MM.1S (cell line): ENCODE data around the gene ACYP2.

Experiments used
- DNase-seq: peaks from one replicate; pipeline ENCODE4 v3.0.0-alpha.2; 2015
- H2AFZ ChIP-seq: fragments of 300-600 bp; sonication (generic); 2 replicates; pipeline ENCODE4 v1.6.0; 2016; ENCODE audit warnings: antibody characterized with exemption, low read length
- H3F3A ChIP-seq: fragments of 300-600 bp; sonication (generic); 2 replicates; pipeline ENCODE4 v1.6.1; 2016; ENCODE audit warnings: mild to moderate bottlenecking, antibody characterized with exemption, low read length, moderate library complexity, mixed read lengths; ENCODE audit not compliant: insufficient read depth
- H3K27ac ChIP-seq: fragments of 300-600 bp; sonication (generic); 2 replicates; pipeline ENCODE4 v1.5.1; 2016; ENCODE audit warnings: mild to moderate bottlenecking, low read length
- H3K27me3 ChIP-seq: fragments of 300-600 bp; sonication (generic); replicated peaks from 2 replicates; pipeline ENCODE4 v1.6.0; 2016; ENCODE audit warnings: low read length; ENCODE audit not compliant: insufficient read depth
- H3K36me3 ChIP-seq: fragments of 300-600 bp; sonication (generic); replicated peaks from 2 replicates; pipeline ENCODE4 v1.6.1; 2016; ENCODE audit warnings: mild to moderate bottlenecking, low read length, mixed read lengths; ENCODE audit not compliant: insufficient read depth
- H3K4me1 ChIP-seq: fragments of 300-600 bp; sonication (generic); 2 replicates; pipeline ENCODE4 v1.6.1; 2016; ENCODE audit warnings: low read length, mixed read lengths
- H3K4me2 ChIP-seq: fragments of 300-600 bp; sonication (generic); 2 replicates; pipeline ENCODE4 v1.6.0; 2016; ENCODE audit warnings: low read depth, low read length
- H3K4me3 ChIP-seq: fragments of 300-600 bp; sonication (generic); 2 replicates; pipeline ENCODE4 v1.5.1; 2016; ENCODE audit warnings: low read length, mixed read lengths
- H3K79me2 ChIP-seq: fragments of 300-600 bp; sonication (generic); 2 replicates; pipeline ENCODE4 v1.6.1; 2016; ENCODE audit warnings: mixed run types, low read length, mixed read lengths
- H3K9ac ChIP-seq: fragments of 300-600 bp; sonication (generic); 2 replicates; pipeline ENCODE4 v1.6.1; 2016; ENCODE audit warnings: low read length, mixed read lengths
- H3K9me2 ChIP-seq: fragments of 300-600 bp; sonication (generic); replicated peaks from 2 replicates; pipeline ENCODE4 v1.6.1; 2016; ENCODE audit warnings: mild to moderate bottlenecking, low read length, mixed read lengths; ENCODE audit not compliant: insufficient read depth
- H3K9me3 ChIP-seq: fragments of 300-600 bp; sonication (generic); replicated peaks from 2 replicates; pipeline ENCODE4 v1.6.1; 2016; ENCODE audit warnings: mild to moderate bottlenecking, low read length, mixed read lengths; ENCODE audit not compliant: insufficient read depth
- H4K20me1 ChIP-seq: fragments of 300-600 bp; sonication (generic); 2 replicates; pipeline ENCODE4 v1.6.1; 2016; ENCODE audit warnings: mild to moderate bottlenecking, low read length, moderate library complexity, mixed read lengths; ENCODE audit not compliant: insufficient read depth
- EZH2 ChIP-seq: fragments of 300-600 bp; sonication (generic); optimal IDR thresholded peaks from 2 replicates; pipeline ENCODE3; 2017; ENCODE audit warnings: low read depth, mild to moderate bottlenecking, antibody characterized with exemption, low read length, mixed read lengths
- EZH2phosphoT487 ChIP-seq: fragments of 300-600 bp; sonication (generic); IDR thresholded peaks from 2 replicates; pipeline ENCODE4 v1.6.1; 2018; ENCODE audit warnings: antibody characterized with exemption, low read length
- TF ChIP-seq, protein P1 (sequence below): fragments of 300-600 bp; sonication (generic); IDR thresholded peaks from 2 replicates; pipeline ENCODE4 v1.5.1; 2016; ENCODE audit warnings: antibody characterized with exemption, low read length, mixed read lengths

The ACYP2 gene

DNA sequence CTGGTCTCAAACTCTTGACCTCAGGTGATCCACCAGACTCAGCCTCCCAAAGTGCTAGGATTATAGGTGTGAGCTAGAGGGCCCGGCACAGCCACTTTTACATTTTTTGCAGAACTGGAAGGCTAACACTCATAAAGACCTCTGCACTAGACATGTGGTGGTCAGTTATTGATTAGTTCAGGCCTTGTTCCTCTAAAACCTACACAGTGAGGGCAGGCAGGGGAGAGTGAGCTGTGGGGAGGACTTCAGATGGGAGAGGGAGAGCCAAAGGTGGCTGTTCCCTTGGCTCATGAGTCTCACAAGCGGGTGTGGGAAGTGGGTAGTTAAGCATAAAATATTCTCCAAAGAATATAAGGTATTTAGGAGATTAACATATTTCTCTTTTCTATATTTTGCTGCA, 29.3 kb upstream of the ACYP2 start:
- Histone ChIP-seq H3F3A (no peaks in the 10 kb centered on the region), H3K9me3 (no peaks in the 10 kb centered on the region), H4K20me1 (no peaks in the 10 kb centered on the region), H3K4me3 (no peak overlapping the region), H3K27ac (no peak overlapping the region), H3K9ac (no peak overlapping the region), H3K9me2 (no peaks in the 10 kb centered on the region), H3K27me3 (no peaks in the 10 kb centered on the region), H2AFZ (no peak overlapping the region), H3K36me3 (no peaks in the 10 kb centered on the region), H3K4me2 (no peak overlapping the region), H3K79me2 (no peaks in the 10 kb centered on the region), H3K4me1 (peaks cover 26% of the 10 kb centered on the region)
- TF ChIP-seq EZH2phosphoT487, result no peak
- no peak for TF ChIP-seq EZH2
- TF ChIP-seq, protein P1, sequence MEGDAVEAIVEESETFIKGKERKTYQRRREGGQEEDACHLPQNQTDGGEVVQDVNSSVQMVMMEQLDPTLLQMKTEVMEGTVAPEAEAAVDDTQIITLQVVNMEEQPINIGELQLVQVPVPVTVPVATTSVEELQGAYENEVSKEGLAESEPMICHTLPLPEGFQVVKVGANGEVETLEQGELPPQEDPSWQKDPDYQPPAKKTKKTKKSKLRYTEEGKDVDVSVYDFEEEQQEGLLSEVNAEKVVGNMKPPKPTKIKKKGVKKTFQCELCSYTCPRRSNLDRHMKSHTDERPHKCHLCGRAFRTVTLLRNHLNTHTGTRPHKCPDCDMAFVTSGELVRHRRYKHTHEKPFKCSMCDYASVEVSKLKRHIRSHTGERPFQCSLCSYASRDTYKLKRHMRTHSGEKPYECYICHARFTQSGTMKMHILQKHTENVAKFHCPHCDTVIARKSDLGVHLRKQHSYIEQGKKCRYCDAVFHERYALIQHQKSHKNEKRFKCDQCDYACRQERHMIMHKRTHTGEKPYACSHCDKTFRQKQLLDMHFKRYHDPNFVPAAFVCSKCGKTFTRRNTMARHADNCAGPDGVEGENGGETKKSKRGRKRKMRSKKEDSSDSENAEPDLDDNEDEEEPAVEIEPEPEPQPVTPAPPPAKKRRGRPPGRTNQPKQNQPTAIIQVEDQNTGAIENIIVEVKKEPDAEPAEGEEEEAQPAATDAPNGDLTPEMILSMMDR, result no peak
- DNase-seq, result no peak

DNA sequence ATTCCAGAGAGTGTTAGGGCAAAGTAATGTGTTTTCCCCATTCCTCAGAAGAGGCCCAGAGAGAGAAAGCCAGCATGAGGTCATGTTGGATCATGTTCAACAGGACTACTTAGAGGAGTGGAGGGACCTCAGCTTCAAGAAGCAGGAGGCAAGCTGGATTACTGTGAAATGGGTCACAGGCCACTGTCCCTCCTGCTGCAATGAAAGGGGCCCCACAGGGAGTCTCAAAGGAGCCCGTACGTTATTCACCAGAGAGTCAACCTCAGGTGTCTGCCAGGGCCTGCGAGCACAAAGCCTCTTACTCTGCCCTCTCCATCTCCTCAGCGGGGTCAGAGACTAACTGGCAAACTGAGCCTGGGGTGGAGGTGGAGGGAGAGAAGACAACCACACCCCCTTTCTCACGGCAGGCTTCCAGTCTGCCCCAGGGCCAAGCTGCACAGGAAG, 27.2 kb upstream of the ACYP2 start:
- Histone ChIP-seq H3K9me3 (no peaks in the 10 kb centered on the region), H4K20me1 (no peaks in the 10 kb centered on the region), H3K4me3 (no peak overlapping the region), H3K4me1 (peaks cover 22% of the 10 kb centered on the region), H3K27me3 (no peaks in the 10 kb centered on the region), H3K4me2 (no peak overlapping the region), H2AFZ (no peak overlapping the region), H3K36me3 (no peaks in the 10 kb centered on the region), H3K9ac (no peak overlapping the region), H3K9me2 (no peaks in the 10 kb centered on the region), H3K79me2 (no peaks in the 10 kb centered on the region), H3F3A (no peaks in the 10 kb centered on the region), H3K27ac (no peak overlapping the region)
- no peak for DNase-seq
- TF ChIP-seq EZH2phosphoT487 (no peak), EZH2 (no peak)
- TF ChIP-seq, protein P1, result no peak

DNA sequence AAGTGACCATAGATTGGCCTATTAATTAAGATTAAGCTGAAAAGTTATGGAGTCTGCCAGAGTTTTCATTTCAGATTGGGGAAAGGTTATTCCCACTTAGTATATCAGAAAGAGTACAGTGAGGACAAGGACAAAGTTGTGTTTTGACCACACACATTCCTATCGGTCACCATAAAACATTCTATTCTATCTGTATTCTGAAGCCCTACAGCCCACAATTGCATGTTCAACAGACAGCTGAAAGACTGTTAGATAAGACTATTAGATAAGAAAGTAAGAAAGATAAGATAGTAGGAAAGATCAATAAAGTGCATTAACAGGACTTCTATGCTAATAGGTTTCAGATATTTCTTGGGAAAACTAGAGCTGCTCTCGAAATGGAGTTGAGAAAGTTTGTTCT, 26.7 kb upstream of the ACYP2 start:
- DNase-seq, result no peak

More for the DNA sequence above, 26.7 kb upstream of the ACYP2 start:
- H3K9me3 ChIP-seq, result no peaks in the 10 kb centered on the region
- H3K4me2 ChIP-seq, result no peak overlapping the region
- no peaks in the 10 kb centered on the region for H4K20me1 ChIP-seq
- TF ChIP-seq, protein P1, result no peak
- no peak for TF ChIP-seq EZH2phosphoT487
- TF ChIP-seq EZH2, result no peak
- H3K27ac ChIP-seq, result no peak overlapping the region
- peaks cover 18% of the 10 kb centered on the region for H3K4me1 ChIP-seq
- no peak overlapping the region for H3K9ac ChIP-seq
- no peaks in the 10 kb centered on the region for H3K36me3 ChIP-seq
- H3K9me2 ChIP-seq, result no peaks in the 10 kb centered on the region
- H3K4me3 ChIP-seq, result no peak overlapping the region
- H3K27me3 ChIP-seq, result no peaks in the 10 kb centered on the region
- H3K79me2 ChIP-seq, result no peaks in the 10 kb centered on the region
- H2AFZ ChIP-seq, result no peak overlapping the region
- H3F3A ChIP-seq, result no peaks in the 10 kb centered on the region
